Lower lobe of right lung (tissue), 2 donors: Measurements from ENCODE around the gene SS18L1. TPM values are rescaled to one million over a fixed set of nuclear protein-coding genes. Genes with fewer than 3 reads are reported as not detected.
A peak's percentile ranks its signal among the peaks of the same experiment; 100 is the strongest.

ENCODE experiments used
- ATAC-seq, 2 donors: fragments of 200-7000 bp; cut with Tn5 transposase; one replicate each; pipeline ENCODE4 v1.9.1; 2020 to 2022; ENCODE audit warnings: mild to moderate bottlenecking in 2 of 2, moderate library complexity in 2 of 2
- DNase-seq: peaks from one replicate; pipeline ENCODE4 v3.0.0-alpha.2; 2020
- H3K27ac ChIP-seq: fragments of 200-600 bp; one replicate; pipeline ENCODE4 v1.8.0; 2022
- H3K27me3 ChIP-seq: fragments of 200-600 bp; one replicate; pipeline ENCODE4 v1.8.0; 2022; ENCODE audit warnings: low read depth
- H3K36me3 ChIP-seq: fragments of 200-600 bp; one replicate; pipeline ENCODE4 v1.8.0; 2022; ENCODE audit warnings: mild to moderate bottlenecking
- H3K4me1 ChIP-seq: fragments of 200-600 bp; one replicate; pipeline ENCODE4 v1.8.0; 2022
- H3K4me3 ChIP-seq: fragments of 200-600 bp; one replicate; pipeline ENCODE4 v1.8.0; 2022; ENCODE audit warnings: mild to moderate bottlenecking
- H3K9me3 ChIP-seq: fragments of 200-600 bp; one replicate; pipeline ENCODE4 v1.8.0; 2022
- CTCF ChIP-seq: fragments of 200-600 bp; IDR thresholded peaks from one replicate; pipeline ENCODE4 v1.8.0; 2022; ENCODE audit warnings: antibody characterized with exemption, mild to moderate bottlenecking
- intact Hi-C: fragments of 100-400 bp; cut with DNase I; formaldehyde crosslinking; loops from one replicate; pipeline ENCODE4 v1.11.0; 2022
- total RNA-seq: library from RNA; stranded (reverse); fragmentation: NEBNext Ultra II Directional; extraction: Animal tissue kit (Norgen Biotek cat#: 25700); gene quantifications from one replicate; pipeline ENCODE4 v1.2.1, GENCODE V29; 2021
- donor health status: DM: no; HTN: yes; CAD: no; lungs with severe emphysema.

Gene SS18L1
- total RNA-seq, 1 donor from 2014 or later: 17.8 TPM

GRCh38 chr20:62174870-62175624 is 31.5 kb downstream of the SS18L1 start:
- H3K27me3 ChIP-seq: no peaks in the 10 kb centered on the region
- no peak overlapping the region for H3K27ac ChIP-seq
- peaks cover 58% of the 10 kb centered on the region for H3K36me3 ChIP-seq
- H3K9me3 ChIP-seq: no peaks in the 10 kb centered on the region
- H3K4me3 ChIP-seq: no peak overlapping the region
- no peaks in the 10 kb centered on the region for H3K4me1 ChIP-seq
- no peak for TF ChIP-seq CTCF
- DNase-seq (no peak), ATAC-seq (no peak)
- intact Hi-C loops: no loop called here

- no peak overlapping the region for H3K4me3 ChIP-seq
- H3K36me3 ChIP-seq: peaks cover 58% of the 10 kb centered on the region
- TF ChIP-seq CTCF: no peak
- ATAC-seq (peak in 1 of 2 donors; percentile 28), DNase-seq (no peak)
- H3K27ac ChIP-seq: no peak overlapping the region
- intact Hi-C loops: no loop called here
- H3K9me3 ChIP-seq: no peaks in the 10 kb centered on the region
- no peaks in the 10 kb centered on the region for H3K4me1 ChIP-seq
- H3K27me3 ChIP-seq: no peaks in the 10 kb centered on the region
Measured at GRCh38 chr20:62175711-62176110, 32.1 kb downstream of the SS18L1 start.

GRCh38 chr20:62176866-62177265 is 33.3 kb downstream of the SS18L1 start:
- no peak for DNase-seq
- ATAC-seq: no peak
- H3K4me3 ChIP-seq: no peak overlapping the region
- H3K36me3 ChIP-seq: peaks cover 58% of the 10 kb centered on the region
- peaks cover 2% of the 10 kb centered on the region for H3K4me1 ChIP-seq
- no peaks in the 10 kb centered on the region for H3K27me3 ChIP-seq
- no peak for TF ChIP-seq CTCF
- intact Hi-C loops: no loop called here
- no peaks in the 10 kb centered on the region for H3K9me3 ChIP-seq
- H3K27ac ChIP-seq: no peak overlapping the region

- no peak for TF ChIP-seq CTCF
- Histone ChIP-seq H3K27ac (no peak overlapping the region), H3K4me1 (peaks cover 6% of the 10 kb centered on the region), H3K4me3 (no peak overlapping the region), H3K36me3 (peaks cover 58% of the 10 kb centered on the region), H3K9me3 (no peaks in the 10 kb centered on the region), H3K27me3 (no peaks in the 10 kb centered on the region)
- DNase-seq (no peak), ATAC-seq (no peak)
- intact Hi-C loops: no loop called here
Measured at GRCh38 chr20:62177307-62177706, 33.7 kb downstream of the SS18L1 start.

GRCh38 chr20:62178316-62179161 is 35.0 kb downstream of the SS18L1 start:
- H3K4me1 ChIP-seq: peaks cover 9% of the 10 kb centered on the region
- ATAC-seq: no peak
- peaks cover 49% of the 10 kb centered on the region for H3K36me3 ChIP-seq
- H3K9me3 ChIP-seq: no peaks in the 10 kb centered on the region
- TF ChIP-seq CTCF: no peak
- DNase-seq: no peak
- no peak overlapping the region for H3K27ac ChIP-seq
- H3K27me3 ChIP-seq: no peaks in the 10 kb centered on the region
- H3K4me3 ChIP-seq: no peak overlapping the region
- intact Hi-C loops: no loop called here
